AG20443 (cell line): Measurements from ENCODE around the gene PCK1.

Source experiments
- DNase-seq: peaks from one replicate; pipeline ENCODE4 v3.0.0; 2012; ENCODE audit warnings: low spot score, mixed read lengths

PCK1 gene

GRCh38 chr20:57608516-57608915, 47.6 kb downstream of the PCK1 start:
- DNase-seq = no peak

- no peak for DNase-seq
Measured at GRCh38 chr20:57609086-57609841, 48.4 kb downstream of the PCK1 start.

GRCh38 chr20:57609842-57610167, 48.9 kb downstream of the PCK1 start:
- no peak for DNase-seq

GRCh38 chr20:57610261-57610952, 49.5 kb downstream of the PCK1 start:
- no peak for DNase-seq

GRCh38 chr20:57611586-57612311, 50.8 kb downstream of the PCK1 start:
- DNase-seq = no peak

- DNase-seq = no peak
Measured at GRCh38 chr20:57612436-57612835, 51.5 kb downstream of the PCK1 start.

GRCh38 chr20:57612916-57613315, 52.0 kb downstream of the PCK1 start:
- no peak for DNase-seq

- DNase-seq = no peak
Measured at GRCh38 chr20:57613481-57613921, 52.6 kb downstream of the PCK1 start.

- no peak for DNase-seq
Measured at GRCh38 chr20:57614490-57615444, 53.9 kb downstream of the PCK1 start.

- no peak for DNase-seq
Measured at GRCh38 chr20:57615445-57615811, 54.5 kb downstream of the PCK1 start.

- no peak for DNase-seq
Measured at GRCh38 chr20:57616143-57616951, 55.4 kb downstream of the PCK1 start.

GRCh38 chr20:57617079-57617795, 56.3 kb downstream of the PCK1 start:
- DNase-seq = no peak
